ENCODE measurements around the gene CHD2.
A peak's percentile ranks its signal among the peaks of the same experiment; 100 is the strongest.
"Not testable (repeated sequence)": the region's sequence is repeated elsewhere in the genome, so short reads cannot be mapped to it uniquely, and the experiment has no call there.

CHD2 gene

DNA sequence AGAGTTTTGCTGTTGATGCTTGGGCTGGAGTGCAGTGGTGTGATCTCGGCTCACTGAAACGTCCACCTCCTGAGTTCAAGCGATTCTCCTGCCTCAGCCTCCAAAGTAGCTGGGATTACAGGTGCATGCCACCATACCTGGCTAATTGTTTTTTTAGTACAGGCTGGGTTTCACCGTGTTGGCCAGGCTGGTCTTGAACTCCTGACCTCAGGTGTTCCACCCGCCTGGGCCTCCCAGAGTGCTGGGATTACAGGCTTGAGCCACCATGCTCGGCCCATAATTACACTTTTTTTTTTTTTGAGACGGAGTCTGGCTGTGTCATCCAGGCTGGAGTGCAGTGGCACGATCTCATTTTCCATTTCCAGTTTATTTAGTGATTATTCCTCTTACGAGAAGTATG, 18.8 kb downstream of the CHD2 start:
- H4K91ac ChIP-seq (ENCODE audit: low read depth, low read length); H3K9me3 ChIP-seq (ENCODE audit: insufficient read depth, low read depth, low read length); H3K4me3 ChIP-seq (ENCODE audit: low read depth, low read length); H4K12ac ChIP-seq (ENCODE audit: low read depth, low read length); H3K4me2 ChIP-seq (ENCODE audit: low read length); H3K23ac ChIP-seq (ENCODE audit: low read length); H3K79me2 ChIP-seq (ENCODE audit: control insufficient read depth, insufficient read depth, low read length, poor library complexity); DNase-seq; H3K27ac ChIP-seq (ENCODE audit: low read depth, low read length); H3K79me1 ChIP-seq (ENCODE audit: low read length); H3K27me3 ChIP-seq (ENCODE audit: insufficient read depth, low read length); H2BK5ac ChIP-seq (ENCODE audit: low read depth, low read length, poor library complexity); H3K14ac ChIP-seq (ENCODE audit: low read length); H2AK5ac ChIP-seq (ENCODE audit: low read length); H3K36me3 ChIP-seq (ENCODE audit: control insufficient read depth in 1 of 2, insufficient read depth in 2 of 2, low read length in 2 of 2); H3K18ac ChIP-seq (ENCODE audit: low read length); H2BK120ac ChIP-seq (ENCODE audit: insufficient read depth, low read length, poor library complexity); H2AFZ ChIP-seq (ENCODE audit: insufficient read depth, low read length, poor library complexity); H4K8ac ChIP-seq (ENCODE audit: low read depth, low read length); H3K9ac ChIP-seq (ENCODE audit: low read length): not testable (repeated sequence)
- no CpG with 5 or more reads among the region's 9 CpGs for WGBS (ENCODE audit: extremely low coverage, insufficient coverage, insufficient read length)
- peaks cover 18 to 23% of the 10 kb centered on the region in 2 experiments for H3K4me1 ChIP-seq (ENCODE audit: control insufficient read depth in 1 of 2, insufficient read depth in 2 of 2, low read length in 2 of 2)
- peak overlapping the region; percentile 68 for H3K4ac ChIP-seq (ENCODE audit: low read depth, low read length)
- H2BK12ac ChIP-seq (ENCODE audit: low read length) = peak overlapping the region; percentile 27

GRCh38 chr15:92920595-92921161, 20.6 kb downstream of the CHD2 start:
- Histone ChIP-seq H4K8ac (ENCODE audit: low read depth, low read length) (no peak overlapping the region), H4K12ac (ENCODE audit: low read depth, low read length) (no peak overlapping the region), H3K36me3 (ENCODE audit: control insufficient read depth in 1 of 2, insufficient read depth in 2 of 2, low read length in 2 of 2) (peaks cover 11 to 21% of the 10 kb centered on the region in 2 experiments), H3K27ac (ENCODE audit: low read depth, low read length) (peak overlapping the region; percentile 80), H3K23ac (ENCODE audit: low read length) (no peak overlapping the region), H3K4me3 (ENCODE audit: low read depth, low read length) (no peak overlapping the region), H4K91ac (ENCODE audit: low read depth, low read length) (no peak overlapping the region), H3K9ac (ENCODE audit: low read length) (no peak overlapping the region), H2BK5ac (ENCODE audit: low read depth, low read length, poor library complexity) (no peak overlapping the region), H3K14ac (ENCODE audit: low read length) (no peak overlapping the region), H3K79me1 (ENCODE audit: low read length) (peaks cover 7% of the 10 kb centered on the region), H3K79me2 (ENCODE audit: control insufficient read depth, insufficient read depth, low read length, poor library complexity) (no peaks in the 10 kb centered on the region), H3K18ac (ENCODE audit: low read length) (no peak overlapping the region), H2BK120ac (ENCODE audit: insufficient read depth, low read length, poor library complexity) (no peak overlapping the region), H3K4me2 (ENCODE audit: low read length) (peak overlapping the region; percentile 26), H3K9me3 (ENCODE audit: insufficient read depth, low read depth, low read length) (no peaks in the 10 kb centered on the region), H3K4me1 (ENCODE audit: control insufficient read depth in 1 of 2, insufficient read depth in 2 of 2, low read length in 2 of 2) (peaks cover 16 to 21% of the 10 kb centered on the region in 2 experiments), H3K27me3 (ENCODE audit: insufficient read depth, low read length) (no peaks in the 10 kb centered on the region), H2AFZ (ENCODE audit: insufficient read depth, low read length, poor library complexity) (no peak overlapping the region), H2BK12ac (ENCODE audit: low read length) (no peak overlapping the region), H3K4ac (ENCODE audit: low read depth, low read length) (peak overlapping the region; percentile 27), H2AK5ac (ENCODE audit: low read length) (no peak overlapping the region)
- peak in 1 of 2 donors; percentile 59 for DNase-seq
- no CpG with 5 or more reads among the region's 5 CpGs for WGBS (ENCODE audit: extremely low coverage, insufficient coverage, insufficient read length)

DNA sequence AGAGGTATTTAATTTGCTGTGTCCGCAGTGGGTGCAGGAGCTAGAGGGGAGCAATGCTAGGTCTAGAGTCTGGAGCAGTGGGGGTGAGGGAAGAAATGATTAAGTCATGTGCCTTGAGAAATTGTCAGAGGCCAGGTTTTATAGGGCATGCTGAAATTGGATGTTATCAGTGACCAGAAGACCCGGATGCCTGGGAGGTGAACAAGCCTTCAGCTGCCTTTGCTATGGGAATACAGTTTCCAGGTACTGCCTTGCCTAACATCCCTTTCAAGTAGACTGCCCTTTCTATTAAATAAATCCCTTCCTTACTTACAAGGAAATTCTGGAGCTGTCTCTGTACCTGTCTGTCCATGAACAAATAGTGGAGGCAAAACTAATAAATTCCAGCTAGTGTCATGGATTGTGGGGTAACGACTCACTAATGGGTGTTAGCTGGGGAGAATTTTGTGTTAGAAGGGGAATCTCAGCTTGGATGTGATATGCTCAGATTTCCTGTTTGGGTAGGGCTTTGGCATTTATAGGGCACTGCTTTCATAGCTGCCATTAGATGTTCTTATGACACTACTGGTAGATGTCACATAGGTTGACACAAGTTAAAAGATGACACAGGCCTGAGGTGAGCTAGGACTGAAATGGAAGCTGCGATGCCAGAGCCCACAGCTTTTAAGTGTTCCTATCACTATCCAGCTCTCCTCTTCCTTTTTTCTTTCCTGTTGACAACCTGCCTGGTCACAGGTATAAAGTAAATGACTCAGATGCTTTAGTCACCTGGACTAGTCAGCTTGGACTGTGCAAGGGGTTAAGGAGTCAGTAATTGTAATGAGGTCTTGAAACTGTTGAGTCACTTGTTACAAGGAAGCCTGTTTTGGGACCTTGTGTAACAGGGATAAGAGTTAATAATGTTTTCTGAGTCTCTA, 21.3 kb downstream of the CHD2 start:
- no CpG with 5 or more reads among the region's 4 CpGs for WGBS (ENCODE audit: extremely low coverage, insufficient coverage, insufficient read length)
- Histone ChIP-seq H3K18ac (ENCODE audit: low read length) (no peak overlapping the region), H3K27ac (ENCODE audit: low read depth, low read length) (peak overlapping the region; percentile 80)

GRCh38 chr15:92922418-92923002, 22.4 kb downstream of the CHD2 start:
- no peaks in the 10 kb centered on the region for H3K9me3 ChIP-seq (ENCODE audit: insufficient read depth, low read depth, low read length)
- H3K27ac ChIP-seq (ENCODE audit: low read depth, low read length) = no peak overlapping the region
- peak overlapping the region; percentile 52 for H2BK12ac ChIP-seq (ENCODE audit: low read length)
- no peak overlapping the region for H2AK5ac ChIP-seq (ENCODE audit: low read length)
- no peak overlapping the region for H4K8ac ChIP-seq (ENCODE audit: low read depth, low read length)
- no peak overlapping the region for H2AFZ ChIP-seq (ENCODE audit: insufficient read depth, low read length, poor library complexity)
- H2BK5ac ChIP-seq (ENCODE audit: low read depth, low read length, poor library complexity) = no peak overlapping the region
- no peak overlapping the region for H2BK120ac ChIP-seq (ENCODE audit: insufficient read depth, low read length, poor library complexity)
- H3K36me3 ChIP-seq (ENCODE audit: control insufficient read depth in 1 of 2, insufficient read depth in 2 of 2, low read length in 2 of 2) = peaks cover 12 to 24% of the 10 kb centered on the region in 2 experiments
- H3K4ac ChIP-seq (ENCODE audit: low read depth, low read length) = peak overlapping the region; percentile 11
- no CpG with 5 or more reads among the region's 5 CpGs for WGBS (ENCODE audit: extremely low coverage, insufficient coverage, insufficient read length)
- H3K14ac ChIP-seq (ENCODE audit: low read length) = no peak overlapping the region
- no peak overlapping the region for H3K18ac ChIP-seq (ENCODE audit: low read length)
- DNase-seq = no peak
- H3K27me3 ChIP-seq (ENCODE audit: insufficient read depth, low read length) = no peaks in the 10 kb centered on the region
- H4K12ac ChIP-seq (ENCODE audit: low read depth, low read length) = no peak overlapping the region
- H3K23ac ChIP-seq (ENCODE audit: low read length) = no peak overlapping the region
- H3K9ac ChIP-seq (ENCODE audit: low read length) = no peak overlapping the region
- H4K91ac ChIP-seq (ENCODE audit: low read depth, low read length) = no peak overlapping the region
- no peak overlapping the region for H3K4me3 ChIP-seq (ENCODE audit: low read depth, low read length)
- no peaks in the 10 kb centered on the region for H3K79me2 ChIP-seq (ENCODE audit: control insufficient read depth, insufficient read depth, low read length, poor library complexity)
- peaks cover 7% of the 10 kb centered on the region for H3K79me1 ChIP-seq (ENCODE audit: low read length)
- H3K4me1 ChIP-seq (ENCODE audit: control insufficient read depth in 1 of 2, insufficient read depth in 2 of 2, low read length in 2 of 2) = peaks cover 13 to 19% of the 10 kb centered on the region in 2 experiments
- H3K4me2 ChIP-seq (ENCODE audit: low read length) = no peak overlapping the region

More for the DNA sequence above, 21.3 kb downstream of the CHD2 start:
- peak; percentile 83 to 89 for DNase-seq
- Histone ChIP-seq H3K4me3 (ENCODE audit: low read depth, low read length) (no peak overlapping the region), H3K4me2 (ENCODE audit: low read length) (peak overlapping the region; percentile 28), H2AK5ac (ENCODE audit: low read length) (no peak overlapping the region), H3K9ac (ENCODE audit: low read length) (peak overlapping the region; percentile 54), H4K12ac (ENCODE audit: low read depth, low read length) (no peak overlapping the region), H3K23ac (ENCODE audit: low read length) (no peak overlapping the region), H2BK120ac (ENCODE audit: insufficient read depth, low read length, poor library complexity) (no peak overlapping the region), H3K9me3 (ENCODE audit: insufficient read depth, low read depth, low read length) (no peaks in the 10 kb centered on the region), H3K79me2 (ENCODE audit: control insufficient read depth, insufficient read depth, low read length, poor library complexity) (no peaks in the 10 kb centered on the region), H2AFZ (ENCODE audit: insufficient read depth, low read length, poor library complexity) (no peak overlapping the region), H3K36me3 (ENCODE audit: control insufficient read depth in 1 of 2, insufficient read depth in 2 of 2, low read length in 2 of 2) (peaks cover 14 to 24% of the 10 kb centered on the region in 2 experiments), H4K91ac (ENCODE audit: low read depth, low read length) (no peak overlapping the region), H3K14ac (ENCODE audit: low read length) (no peak overlapping the region), H3K27me3 (ENCODE audit: insufficient read depth, low read length) (no peaks in the 10 kb centered on the region), H3K4ac (ENCODE audit: low read depth, low read length) (peak overlapping the region; percentile 23), H2BK12ac (ENCODE audit: low read length) (no peak overlapping the region), H3K4me1 (ENCODE audit: control insufficient read depth in 1 of 2, insufficient read depth in 2 of 2, low read length in 2 of 2) (peaks cover 13 to 20% of the 10 kb centered on the region in 2 experiments), H2BK5ac (ENCODE audit: low read depth, low read length, poor library complexity) (no peak overlapping the region), H3K79me1 (ENCODE audit: low read length) (peaks cover 7% of the 10 kb centered on the region), H4K8ac (ENCODE audit: low read depth, low read length) (no peak overlapping the region)

Measured in trophoblast cell (in vitro differentiated cells and primary cell).